HG02678 (cell line): ENCODE data around the gene DIP2C.
"Not testable (repeated sequence)": the region's sequence is repeated elsewhere in the genome, so short reads cannot be mapped to it uniquely, and the experiment has no call there.

Source experiments
- ATAC-seq: cut with Tn5 transposase; IDR thresholded peaks from one replicate; pipeline ENCODE4 v1.9.1; 2021; ENCODE audit warnings: mild to moderate bottlenecking, moderate library complexity; ENCODE audit not compliant: unreplicated experiment

Gene DIP2C

GRCh38 chr10:600876-601659 lies 88.4 kb downstream of the DIP2C start:
- ATAC-seq = no peak

- ATAC-seq = no peak
Observed at GRCh38 chr10:600234-600633, 89.2 kb downstream of the DIP2C start.

GRCh38 chr10:599767-600166 lies 89.7 kb downstream of the DIP2C start:
- no peak for ATAC-seq

GRCh38 chr10:598415-599170 lies 90.9 kb downstream of the DIP2C start:
- no peak for ATAC-seq

GRCh38 chr10:597976-598375 lies 91.5 kb downstream of the DIP2C start:
- no peak for ATAC-seq

GRCh38 chr10:596725-597345 lies 92.6 kb downstream of the DIP2C start:
- ATAC-seq = no peak

- ATAC-seq = not testable (repeated sequence)
Observed at GRCh38 chr10:596131-596530, 93.3 kb downstream of the DIP2C start.

GRCh38 chr10:595473-595872 lies 94.0 kb downstream of the DIP2C start:
- no peak for ATAC-seq

GRCh38 chr10:594584-595270 lies 94.7 kb downstream of the DIP2C start:
- ATAC-seq = no peak

- ATAC-seq = no peak
Observed at GRCh38 chr10:593901-594457, 95.5 kb downstream of the DIP2C start.

- ATAC-seq = no peak
Observed at GRCh38 chr10:593421-593820, 96.0 kb downstream of the DIP2C start.

GRCh38 chr10:593016-593415 lies 96.5 kb downstream of the DIP2C start:
- ATAC-seq = no peak

GRCh38 chr10:591646-592045 lies 97.8 kb downstream of the DIP2C start:
- no peak for ATAC-seq

- ATAC-seq = no peak
Observed at GRCh38 chr10:590721-591120, 98.7 kb downstream of the DIP2C start.

GRCh38 chr10:589961-590680 lies 99.3 kb downstream of the DIP2C start:
- no peak for ATAC-seq

GRCh38 chr10:588246-589165 lies 101.0 kb downstream of the DIP2C start:
- no peak for ATAC-seq

- ATAC-seq = no peak
Observed at GRCh38 chr10:586716-587115, 102.8 kb downstream of the DIP2C start.

- ATAC-seq = no peak
Observed at GRCh38 chr10:586151-586550, 103.3 kb downstream of the DIP2C start.

GRCh38 chr10:585502-585901 lies 104.0 kb downstream of the DIP2C start:
- no peak for ATAC-seq
